A549 (cell line): ENCODE data around the gene CNNM2. TPM values are rescaled to one million over a fixed set of nuclear protein-coding genes. Genes with fewer than 3 reads are reported as not detected.

Experiments used
- ATAC-seq, 2 experiments: fragments of 200-7000 bp in 1 of 2; fragments of >200 bp in 1 of 2; cut with Nextera tagmentation in 1 of 2; cut with Tn5 transposase in 1 of 2; 3 replicates each; pipeline versions ENCODE4 v1.8.0 to v1.9.1; 2018 to 2020; ENCODE audit warnings: mild to moderate bottlenecking in 1 of 2, moderate library complexity in 1 of 2
- CTCF ChIA-PET: fragments of 300-600 bp; sonication (Branson Sonifier 250); formaldehyde crosslinking; extraction: SDS; loops from one replicate; lab custom pipeline; 2021; ENCODE audit warnings: antibody characterized with exemption, inconsistent platforms; lab: Yijun Ruan, JAX
- POLR2A ChIA-PET: fragments of 350-600 bp; formaldehyde crosslinking; extraction: SDS; loops from one replicate; lab custom pipeline; 2021; ENCODE audit warnings: antibody characterized with exemption, inconsistent platforms; lab: Yijun Ruan, JAX
- DNase-seq, 2 experiments: peaks; one replicate each; pipeline versions ENCODE4 v3.0.0 to v3.0.0-alpha.2; 2011 to 2016; ENCODE audit warnings: low read depth in 1 of 2, low spot score in 1 of 2
- FAIRE-seq: peaks from 2 replicates; lab custom pipeline; 2011; peaks lifted over from hg19 to GRCh38; lab: Jason Lieb, UNC
- H3K27ac ChIP-seq, 2 experiments: fragments of >200 bp; sonication (Bioruptor Twin); formaldehyde crosslinking; 3 replicates each; pipeline ENCODE4 v1.5.1; 2016 to 2017
- H3K4me1 ChIP-seq: fragments of >200 bp; sonication (Bioruptor Twin); formaldehyde crosslinking; 3 replicates; pipeline ENCODE4 v1.6.1; 2016
- H3K4me2 ChIP-seq: fragments of >200 bp; sonication (Bioruptor Twin); formaldehyde crosslinking; 3 replicates; pipeline ENCODE4 v1.6.1; 2016
- H3K4me3 ChIP-seq: fragments of >200 bp; sonication (Bioruptor Twin); formaldehyde crosslinking; 3 replicates; pipeline ENCODE4 v1.5.1; 2016
- H3K9me3 ChIP-seq: fragments of >200 bp; sonication (Bioruptor Twin); formaldehyde crosslinking; 3 replicates; pipeline ENCODE4 v1.6.1; 2016
- CEBPB ChIP-seq, 2 experiments: fragments of >200 bp in 1 of 2; sonication (Bioruptor Twin) in 1 of 2; formaldehyde crosslinking in 1 of 2; IDR thresholded peaks; 2 replicates each; pipeline ENCODE4 v1.6.1; 2012 to 2016
- CHD4 ChIP-seq: fragments of 200-600 bp; sonication (generic); IDR thresholded peaks from 2 replicates; pipeline ENCODE4 v1.6.1; 2016; ENCODE audit warnings: antibody characterized with exemption, mild to moderate bottlenecking, borderline replicate concordance
- ESRRA ChIP-seq: fragments of 150-350 bp; IDR thresholded peaks from 2 replicates; pipeline ENCODE4 v1.6.1; 2014; ENCODE audit warnings: mild to moderate bottlenecking, low read length, borderline replicate concordance
- FOXS1 ChIP-seq: fragments of 250-450 bp; sonication (Bioruptor Pico); IDR thresholded peaks from 2 replicates; pipeline ENCODE4 v1.5.0; 2020; ENCODE audit warnings: mild to moderate bottlenecking, moderate library complexity
- GATA3 ChIP-seq: IDR thresholded peaks from 2 replicates; pipeline ENCODE4 v1.6.1; 2012; ENCODE audit warnings: borderline replicate concordance
- HDAC2 ChIP-seq: fragments of 200-600 bp; sonication (generic); IDR thresholded peaks from 2 replicates; pipeline ENCODE4 v1.6.1; 2016
- MAFK ChIP-seq: fragments of 450-650 bp; IDR thresholded peaks from 2 replicates; pipeline ENCODE4 v1.6.1; 2014; ENCODE audit not compliant: partially characterized antibody
- PHF8 ChIP-seq: fragments of 200-600 bp; sonication (generic); IDR thresholded peaks from 2 replicates; pipeline ENCODE4 v1.6.1; 2016; ENCODE audit warnings: low read depth, mild to moderate bottlenecking, antibody characterized with exemption, moderate library complexity, borderline replicate concordance
- RAD21 ChIP-seq, 2 experiments: fragments of >200 bp in 1 of 2; sonication (Bioruptor Twin) in 1 of 2; formaldehyde crosslinking in 1 of 2; IDR thresholded peaks in 1 of 2; conservative IDR thresholded peaks in 1 of 2; 2 replicates in 1 of 2; 3 replicates in 1 of 2; pipeline ENCODE4 v1.6.1; 2012 to 2018; ENCODE audit warnings: inconsistent platforms in 1 of 2
- RFX5 ChIP-seq: fragments of 450-650 bp; IDR thresholded peaks from 2 replicates; pipeline ENCODE4 v1.7.1; 2014; ENCODE audit warnings: antibody characterized with exemption, mild to moderate bottlenecking, moderate library complexity
- SMC3 ChIP-seq: fragments of >200 bp; sonication (Bioruptor Twin); formaldehyde crosslinking; IDR thresholded peaks from 3 replicates; pipeline ENCODE4 v1.6.1; 2018; ENCODE audit warnings: inconsistent platforms
- ZFP36 ChIP-seq: fragments of 450-650 bp; IDR thresholded peaks from 2 replicates; pipeline ENCODE4 v1.6.1; 2014; ENCODE audit warnings: borderline replicate concordance; ENCODE audit not compliant: partially characterized antibody
- WGBS: methylation state at CpG from one replicate; pipeline ENCODE4 v1.1.6; 2017; ENCODE audit errors: missing lambda C conversion rate; 5-methylcytosine and 5-hydroxymethylcytosine counted together
- polyA plus RNA-seq, 4 experiments: library from polyadenylated mRNA; depleted of rRNA in 3 of 4; stranded (reverse); fragments of >200 nt; fragmentation: RNase III in 1 of 4; extraction: RNeasy Plus Mini Kit Qiagen cat#74134 plus additional on column Dnase treatment in 1 of 4; gene quantifications; 2 replicates in 3 of 4; 3 replicates in 1 of 4; pipeline ENCODE4 v1.2.3, GENCODE V29; 2011 to 2017
- TF ChIP-seq, protein P1 (sequence below): fragments of 250-450 bp; sonication (Bioruptor Pico); IDR thresholded peaks from 2 replicates; pipeline ENCODE4 v1.5.0; 2021; ENCODE audit warnings: mild to moderate bottlenecking, moderate library complexity, borderline replicate concordance
- TF ChIP-seq, protein P2 (sequence below): fragments of 450-650 bp; IDR thresholded peaks from 2 replicates; pipeline ENCODE4 v1.6.1; 2014; ENCODE audit warnings: antibody characterized with exemption
- TF ChIP-seq, protein P3 (sequence below): IDR thresholded peaks from 2 replicates; pipeline ENCODE4 v1.6.1; 2012
- TF ChIP-seq, protein P4 (sequence below): fragments of >200 bp; sonication (Bioruptor Twin); formaldehyde crosslinking; IDR thresholded peaks from 3 replicates; pipeline ENCODE4 v1.5.1; 2016

Gene CNNM2
- polyA plus RNA-seq, 2 of the 4 experiments (the other 2 are of a cell fraction): 6.4 to 6.9 TPM

DNA sequence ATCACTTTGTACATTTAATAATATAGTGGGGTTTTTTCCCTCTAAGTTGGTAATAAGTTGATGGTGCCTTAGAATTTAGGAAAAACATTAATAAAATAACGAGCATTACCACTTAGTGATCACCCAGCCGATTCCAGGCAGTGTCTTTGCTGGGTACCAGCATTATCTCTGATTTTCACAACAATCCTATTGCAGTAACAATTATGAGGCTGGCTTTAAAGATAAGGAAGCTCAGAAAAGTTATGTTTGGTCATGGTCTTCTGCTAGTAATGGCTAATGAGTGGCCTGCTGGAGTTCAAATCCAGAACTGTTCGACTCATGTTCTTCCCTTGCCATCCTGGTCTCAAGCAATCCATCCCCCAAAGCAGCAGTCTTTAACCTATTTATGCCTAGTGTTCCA, 127.9 kb downstream of the CNNM2 start:
- ChIA-PET CTCF (interaction anchor here (0.5 to 1.8 kb wide), 5 partner anchors 19 to 212 kb away, joined by 3 to 7 read pairs (median 3); no protein-coding TSS in a partner anchor), POLR2A (no interaction called here)
- no peaks in the 10 kb centered on the region for H3K9me3 ChIP-seq
- H3K4me1 ChIP-seq: no peaks in the 10 kb centered on the region
- TF ChIP-seq RFX5 (no peak), HDAC2 (no peak), ESRRA (no peak)
- TF ChIP-seq, protein P1, sequence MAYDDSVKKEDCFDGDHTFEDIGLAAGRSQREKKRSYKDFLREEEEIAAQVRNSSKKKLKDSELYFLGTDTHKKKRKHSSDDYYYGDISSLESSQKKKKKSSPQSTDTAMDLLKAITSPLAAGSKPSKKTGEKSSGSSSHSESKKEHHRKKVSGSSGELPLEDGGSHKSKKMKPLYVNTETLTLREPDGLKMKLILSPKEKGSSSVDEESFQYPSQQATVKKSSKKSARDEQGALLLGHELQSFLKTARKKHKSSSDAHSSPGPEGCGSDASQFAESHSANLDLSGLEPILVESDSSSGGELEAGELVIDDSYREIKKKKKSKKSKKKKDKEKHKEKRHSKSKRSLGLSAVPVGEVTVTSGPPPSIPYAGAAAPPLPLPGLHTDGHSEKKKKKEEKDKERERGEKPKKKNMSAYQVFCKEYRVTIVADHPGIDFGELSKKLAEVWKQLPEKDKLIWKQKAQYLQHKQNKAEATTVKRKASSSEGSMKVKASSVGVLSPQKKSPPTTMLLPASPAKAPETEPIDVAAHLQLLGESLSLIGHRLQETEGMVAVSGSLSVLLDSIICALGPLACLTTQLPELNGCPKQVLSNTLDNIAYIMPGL: no peak
- no peak for DNase-seq
- no peak for ATAC-seq
- H3K4me3 ChIP-seq: no peak overlapping the region
- WGBS: 87% methylated on average over 3 of the region's 3 CpGs
- no peak overlapping the region for H3K27ac ChIP-seq
- FAIRE-seq: no peak
- H3K4me2 ChIP-seq: no peak overlapping the region

DNA sequence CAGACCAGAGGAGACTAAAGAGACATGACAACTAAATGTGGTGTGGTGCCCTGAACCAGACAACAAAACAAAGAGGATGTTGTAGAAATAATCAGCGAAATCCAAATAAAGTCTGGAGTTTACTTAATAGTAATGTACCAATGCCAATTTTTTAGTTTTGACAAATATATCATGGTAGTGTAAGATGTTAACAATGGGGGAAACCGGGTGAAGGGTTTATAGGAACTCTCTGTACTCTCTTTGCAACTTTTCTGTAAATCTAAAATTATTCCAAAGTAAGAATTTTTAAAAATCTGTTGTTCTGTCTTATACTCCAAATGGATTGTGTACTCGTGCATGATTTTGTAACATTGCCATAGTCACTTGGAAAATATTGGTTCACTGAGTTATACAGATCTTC, 129.3 kb downstream of the CNNM2 start:
- 44% methylated on average over 3 of the region's 3 CpGs for WGBS
- POLR2A ChIA-PET: no interaction called here
- no peak for DNase-seq
- ATAC-seq: no peak
- TF ChIP-seq PHF8 (no peak), FOXS1 (CRISPR knock-in tag) (no peak), CHD4 (no peak)
- CTCF ChIA-PET: interaction anchor here (0.6 to 1.5 kb wide), 3 partner anchors 18 to 363 kb away, joined by 3 to 4 read pairs (median 3); no protein-coding TSS in a partner anchor
- FAIRE-seq: no peak
- Histone ChIP-seq H3K4me2 (no peak overlapping the region), H3K4me1 (no peaks in the 10 kb centered on the region), H3K4me3 (no peak overlapping the region), H3K9me3 (no peaks in the 10 kb centered on the region), H3K27ac (no peak overlapping the region)

DNA sequence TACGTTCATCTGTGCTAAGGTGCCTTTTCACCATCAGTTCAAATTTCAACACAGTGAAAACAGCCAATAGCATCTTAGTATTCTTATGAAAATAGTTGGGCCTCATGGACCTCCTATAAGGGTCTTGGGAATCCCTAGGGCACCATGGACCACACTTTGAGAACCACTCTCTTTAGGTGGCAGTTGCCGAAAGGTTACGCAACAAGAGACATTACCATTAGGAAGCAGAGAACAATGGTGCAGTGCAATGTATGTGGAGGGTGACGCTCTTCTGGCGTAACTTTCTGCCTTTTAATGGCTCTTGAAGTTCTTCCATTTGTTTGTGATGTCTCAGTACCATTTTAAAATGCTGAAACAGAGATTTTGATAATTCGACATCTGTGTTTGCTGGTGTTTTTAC, 131.1 kb downstream of the CNNM2 start:
- Histone ChIP-seq H3K9me3 (no peaks in the 10 kb centered on the region), H3K4me3 (no peak overlapping the region), H3K27ac (no peak overlapping the region), H3K4me2 (no peak overlapping the region), H3K4me1 (peaks cover 3% of the 10 kb centered on the region; the same call in 2 of the 3 replicates)
- DNase-seq (no peak), FAIRE-seq (no peak), ATAC-seq (no peak)
- TF ChIP-seq, protein P2, sequence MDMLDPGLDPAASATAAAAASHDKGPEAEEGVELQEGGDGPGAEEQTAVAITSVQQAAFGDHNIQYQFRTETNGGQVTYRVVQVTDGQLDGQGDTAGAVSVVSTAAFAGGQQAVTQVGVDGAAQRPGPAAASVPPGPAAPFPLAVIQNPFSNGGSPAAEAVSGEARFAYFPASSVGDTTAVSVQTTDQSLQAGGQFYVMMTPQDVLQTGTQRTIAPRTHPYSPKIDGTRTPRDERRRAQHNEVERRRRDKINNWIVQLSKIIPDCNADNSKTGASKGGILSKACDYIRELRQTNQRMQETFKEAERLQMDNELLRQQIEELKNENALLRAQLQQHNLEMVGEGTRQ: no peak
- TF ChIP-seq CEBPB (IDR thresholded peaks at IDR 0.05): peak; percentile 34 to 73; a peak in 2 of 4 replicates
- CTCF ChIA-PET: interaction anchor here (0.7 to 7.7 kb wide), 3 partner anchors 13 to 187 kb away, joined by 3 to 53 read pairs (median 3); partner anchors contain the start of gene CNNM2
- WGBS: 96% methylated on average over 6 of the region's 6 CpGs
- POLR2A ChIA-PET: no interaction called here

DNA sequence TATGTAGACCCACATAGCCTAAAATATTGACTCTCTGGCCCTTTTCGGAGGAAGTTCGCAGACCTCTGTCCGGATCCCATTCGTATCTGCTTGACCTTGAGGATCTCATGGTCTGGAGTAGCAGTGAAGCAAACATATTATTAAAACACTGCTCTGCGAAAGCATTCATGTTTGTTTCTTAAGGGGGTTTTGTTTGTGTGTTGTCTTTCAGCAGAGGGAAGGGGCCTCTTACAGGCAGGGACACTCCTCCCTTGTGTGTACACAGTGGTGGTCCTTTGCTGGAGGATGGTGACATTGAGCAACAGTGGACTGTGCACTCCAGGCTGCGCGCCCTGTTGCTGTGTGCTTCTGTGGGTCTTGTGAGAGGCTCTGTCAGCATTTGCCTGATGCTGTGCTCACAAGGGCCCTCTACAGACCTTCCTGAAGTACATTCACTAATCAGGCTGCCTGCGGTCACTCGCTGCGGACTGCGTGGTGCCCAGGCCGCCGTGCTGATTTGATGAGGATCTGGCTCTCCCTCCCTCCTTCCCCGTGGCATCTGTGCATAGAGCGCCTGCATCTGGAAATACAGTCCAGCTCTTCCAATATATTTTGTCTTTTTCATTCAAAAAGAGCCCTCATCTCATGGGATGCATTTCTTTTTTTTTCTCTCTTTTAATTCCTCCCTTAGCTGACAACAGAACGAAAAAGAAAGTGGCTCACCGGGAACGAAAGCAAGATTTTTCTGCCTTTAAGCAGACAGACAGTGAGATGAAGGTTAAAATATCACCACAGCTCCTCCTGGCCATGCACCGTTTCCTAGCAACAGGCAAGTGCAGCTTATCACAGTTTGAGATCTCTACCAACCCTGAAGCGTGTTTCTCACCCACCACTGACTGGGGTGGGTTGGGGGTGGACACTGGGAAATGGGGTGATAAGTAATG, 135.8 kb downstream of the CNNM2 start:
- H3K27ac ChIP-seq: peak overlapping the region in 1 of 2 experiments; percentile 62; a peak in 3 of 6 replicates
- peaks cover 5% of the 10 kb centered on the region; the same call in 2 of the 3 replicates for H3K4me1 ChIP-seq
- TF ChIP-seq SMC3 (peak; percentile 84), CEBPB (IDR thresholded peaks at IDR 0.05) (peak in 1 of 2 experiments; percentile 39; a peak in 1 of 4 replicates), MAFK (peak; percentile 39), RAD21 (conservative IDR thresholded peaks at IDR 0.05 in 1 of 2, IDR thresholded peaks at IDR 0.05 in 1 of 2) (peak; percentile 65 to 66), ZFP36 (no peak), RFX5 (no peak), HDAC2 (no peak), GATA3 (peak; percentile 52)
- TF ChIP-seq, protein P3, sequence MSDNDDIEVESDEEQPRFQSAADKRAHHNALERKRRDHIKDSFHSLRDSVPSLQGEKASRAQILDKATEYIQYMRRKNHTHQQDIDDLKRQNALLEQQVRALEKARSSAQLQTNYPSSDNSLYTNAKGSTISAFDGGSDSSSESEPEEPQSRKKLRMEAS: peak; percentile 57; the same call in 1 of the 2 replicates
- TF ChIP-seq, protein P4, sequence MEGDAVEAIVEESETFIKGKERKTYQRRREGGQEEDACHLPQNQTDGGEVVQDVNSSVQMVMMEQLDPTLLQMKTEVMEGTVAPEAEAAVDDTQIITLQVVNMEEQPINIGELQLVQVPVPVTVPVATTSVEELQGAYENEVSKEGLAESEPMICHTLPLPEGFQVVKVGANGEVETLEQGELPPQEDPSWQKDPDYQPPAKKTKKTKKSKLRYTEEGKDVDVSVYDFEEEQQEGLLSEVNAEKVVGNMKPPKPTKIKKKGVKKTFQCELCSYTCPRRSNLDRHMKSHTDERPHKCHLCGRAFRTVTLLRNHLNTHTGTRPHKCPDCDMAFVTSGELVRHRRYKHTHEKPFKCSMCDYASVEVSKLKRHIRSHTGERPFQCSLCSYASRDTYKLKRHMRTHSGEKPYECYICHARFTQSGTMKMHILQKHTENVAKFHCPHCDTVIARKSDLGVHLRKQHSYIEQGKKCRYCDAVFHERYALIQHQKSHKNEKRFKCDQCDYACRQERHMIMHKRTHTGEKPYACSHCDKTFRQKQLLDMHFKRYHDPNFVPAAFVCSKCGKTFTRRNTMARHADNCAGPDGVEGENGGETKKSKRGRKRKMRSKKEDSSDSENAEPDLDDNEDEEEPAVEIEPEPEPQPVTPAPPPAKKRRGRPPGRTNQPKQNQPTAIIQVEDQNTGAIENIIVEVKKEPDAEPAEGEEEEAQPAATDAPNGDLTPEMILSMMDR: peak; percentile 57
- TF ChIP-seq, all 56 proteins: peak for 7
- ChIA-PET CTCF (interaction anchor here (0.8 to 7.7 kb wide), 7 partner anchors 9 to 276 kb away, joined by 3 to 53 read pairs (median 4); partner anchors contain the start of gene CNNM2), POLR2A (no interaction called here)
- peak; percentile 100 for ATAC-seq
- Histone ChIP-seq H3K4me3 (peak overlapping the region; percentile 14; the same call in 1 of the 3 replicates), H3K4me2 (peak overlapping the region; percentile 75), H3K9me3 (no peaks in the 10 kb centered on the region)
- WGBS: 33% methylated on average over 20 of the region's 20 CpGs
- DNase-seq: peak; percentile 59 to 85
- peak; percentile 79 for FAIRE-seq
